Suprapubic skin (tissue), 4 donors: Measurements from ENCODE around the gene GTF3C6. TPM values are rescaled to one million over a fixed set of nuclear protein-coding genes. Genes with fewer than 3 reads are reported as not detected.
"Not testable (repeated sequence)": the region's sequence is repeated elsewhere in the genome, so short reads cannot be mapped to it uniquely, and the experiment has no call there.

Source experiments
- DNase-seq, 2 donors: peaks; one replicate each; pipeline ENCODE4 v3.0.0-alpha.2; 2019; ENCODE audit warnings: low spot score in 2 of 2
- H3K27ac ChIP-seq: fragments of 200-600 bp; sonication (generic); one replicate; pipeline ENCODE4 v1.5.1; 2019
- H3K27me3 ChIP-seq: fragments of 200-600 bp; sonication (generic); one replicate; pipeline ENCODE4 v1.5.1; 2019
- H3K36me3 ChIP-seq: fragments of 200-600 bp; sonication (generic); one replicate; pipeline ENCODE4 v1.5.1; 2019
- H3K4me1 ChIP-seq: fragments of 200-600 bp; sonication (generic); one replicate; pipeline ENCODE4 v1.5.1; 2019
- H3K4me3 ChIP-seq: fragments of 200-600 bp; sonication (generic); one replicate; pipeline ENCODE4 v1.5.1; 2019; ENCODE audit warnings: mild to moderate bottlenecking
- H3K9me3 ChIP-seq: fragments of 200-600 bp; sonication (generic); one replicate; pipeline ENCODE4 v1.5.1; 2019
- EP300 ChIP-seq: sonication (generic); formaldehyde crosslinking; IDR thresholded peaks from one replicate; pipeline ENCODE4 v1.6.1; 2017; ENCODE audit warnings: antibody characterized with exemption
- POLR2A ChIP-seq, 2 donors: fragments of 450-650 bp; IDR thresholded peaks; one replicate each; pipeline ENCODE4 v1.6.1; 2017; ENCODE audit warnings: antibody characterized with exemption in 2 of 2, mild to moderate bottlenecking in 2 of 2, moderate library complexity in 2 of 2
- POLR2AphosphoS5 ChIP-seq, 3 donors: sonication (generic); formaldehyde crosslinking; IDR thresholded peaks; one replicate each; pipeline ENCODE4 v1.6.1; 2017; ENCODE audit warnings: antibody characterized with exemption in 3 of 3
- WGBS: methylation state at CpG from one replicate; pipeline ENCODE4 v1.1.5; 2018; 5-methylcytosine and 5-hydroxymethylcytosine counted together
- total RNA-seq, 4 donors: library from RNA; depleted of rRNA; stranded (reverse); fragments of >200 nt; gene quantifications; one replicate each; pipeline ENCODE4 v1.1.0, GENCODE V29; 2016
- TF ChIP-seq, protein P1 (sequence below), 2 donors: fragments of 200-600 bp in 1 of 2; fragments of 450-650 bp in 1 of 2; sonication (generic) in 1 of 2; IDR thresholded peaks; one replicate each; pipeline ENCODE4 v1.5.1; 2016 to 2019; ENCODE audit warnings: antibody characterized with exemption in 2 of 2, mild to moderate bottlenecking in 1 of 2, moderate library complexity in 1 of 2

Gene GTF3C6
- total RNA-seq, 4 donors from 2014 or later = 11.0 to 24.6 (median 22.0) TPM

GRCh38 chr6:110950440-110950839 is 8.1 kb upstream of the GTF3C6 start:
- Histone ChIP-seq H3K36me3 (no peaks in the 10 kb centered on the region), H3K9me3 (no peaks in the 10 kb centered on the region), H3K27ac (no peak overlapping the region), H3K4me3 (no peak overlapping the region), H3K4me1 (peaks cover 10% of the 10 kb centered on the region), H3K27me3 (no peaks in the 10 kb centered on the region)
- DNase-seq = no peak
- TF ChIP-seq, protein P1, sequence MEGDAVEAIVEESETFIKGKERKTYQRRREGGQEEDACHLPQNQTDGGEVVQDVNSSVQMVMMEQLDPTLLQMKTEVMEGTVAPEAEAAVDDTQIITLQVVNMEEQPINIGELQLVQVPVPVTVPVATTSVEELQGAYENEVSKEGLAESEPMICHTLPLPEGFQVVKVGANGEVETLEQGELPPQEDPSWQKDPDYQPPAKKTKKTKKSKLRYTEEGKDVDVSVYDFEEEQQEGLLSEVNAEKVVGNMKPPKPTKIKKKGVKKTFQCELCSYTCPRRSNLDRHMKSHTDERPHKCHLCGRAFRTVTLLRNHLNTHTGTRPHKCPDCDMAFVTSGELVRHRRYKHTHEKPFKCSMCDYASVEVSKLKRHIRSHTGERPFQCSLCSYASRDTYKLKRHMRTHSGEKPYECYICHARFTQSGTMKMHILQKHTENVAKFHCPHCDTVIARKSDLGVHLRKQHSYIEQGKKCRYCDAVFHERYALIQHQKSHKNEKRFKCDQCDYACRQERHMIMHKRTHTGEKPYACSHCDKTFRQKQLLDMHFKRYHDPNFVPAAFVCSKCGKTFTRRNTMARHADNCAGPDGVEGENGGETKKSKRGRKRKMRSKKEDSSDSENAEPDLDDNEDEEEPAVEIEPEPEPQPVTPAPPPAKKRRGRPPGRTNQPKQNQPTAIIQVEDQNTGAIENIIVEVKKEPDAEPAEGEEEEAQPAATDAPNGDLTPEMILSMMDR (IDR thresholded peaks at IDR 0.05) = no peak
- no peak for TF ChIP-seq POLR2A (IDR thresholded peaks at IDR 0.05)
- TF ChIP-seq POLR2AphosphoS5 (IDR thresholded peaks at IDR 0.05) = no peak
- TF ChIP-seq EP300 = no peak

DNA sequence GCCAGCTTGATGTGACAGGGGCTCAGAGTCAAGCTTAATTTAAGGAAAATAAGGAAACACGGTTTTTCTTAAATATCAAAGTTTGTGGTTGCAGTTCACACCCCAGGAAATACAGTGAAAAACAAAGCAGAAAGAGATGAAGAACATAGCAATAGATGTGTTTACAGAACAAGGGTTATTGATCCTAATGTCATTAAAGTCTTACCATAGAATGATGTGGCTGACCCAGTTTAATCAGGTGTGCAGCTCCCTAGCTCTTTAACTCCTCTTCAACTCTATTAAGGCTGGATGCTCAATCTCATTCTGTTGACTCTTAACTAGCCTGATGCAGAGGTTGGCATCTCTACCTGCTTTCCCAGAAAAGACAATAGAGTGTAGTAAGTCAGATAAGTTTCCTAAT is 7.5 kb upstream of the GTF3C6 start:
- TF ChIP-seq POLR2AphosphoS5 (IDR thresholded peaks at IDR 0.05) (no peak), EP300 (no peak), POLR2A (IDR thresholded peaks at IDR 0.05) (no peak)
- TF ChIP-seq, protein P1 (IDR thresholded peaks at IDR 0.05) = no peak

GRCh38 chr6:110951986-110952794 is 6.3 kb upstream of the GTF3C6 start:
- Histone ChIP-seq H3K27ac (no peak overlapping the region), H3K9me3 (no peaks in the 10 kb centered on the region), H3K27me3 (no peaks in the 10 kb centered on the region), H3K36me3 (no peaks in the 10 kb centered on the region), H3K4me3 (no peak overlapping the region), H3K4me1 (peaks cover 10% of the 10 kb centered on the region)
- no peak for DNase-seq
- 62% methylated on average over 8 of the region's 8 CpGs for WGBS
- TF ChIP-seq POLR2A (IDR thresholded peaks at IDR 0.05) = no peak
- TF ChIP-seq EP300 = no peak
- TF ChIP-seq POLR2AphosphoS5 (IDR thresholded peaks at IDR 0.05) = no peak
- TF ChIP-seq, protein P1 (IDR thresholded peaks at IDR 0.05) = no peak

More for the DNA sequence above, 7.5 kb upstream of the GTF3C6 start:
- 85% methylated on average over 1 of the region's 1 CpG for whole genome bisulfite sequencing
- Histone ChIP-seq H3K9me3 (no peaks in the 10 kb centered on the region), H3K27ac (no peak overlapping the region), H3K4me1 (peaks cover 10% of the 10 kb centered on the region), H3K4me3 (no peak overlapping the region), H3K36me3 (no peaks in the 10 kb centered on the region), H3K27me3 (no peaks in the 10 kb centered on the region)
- DNase-seq = no peak

DNA sequence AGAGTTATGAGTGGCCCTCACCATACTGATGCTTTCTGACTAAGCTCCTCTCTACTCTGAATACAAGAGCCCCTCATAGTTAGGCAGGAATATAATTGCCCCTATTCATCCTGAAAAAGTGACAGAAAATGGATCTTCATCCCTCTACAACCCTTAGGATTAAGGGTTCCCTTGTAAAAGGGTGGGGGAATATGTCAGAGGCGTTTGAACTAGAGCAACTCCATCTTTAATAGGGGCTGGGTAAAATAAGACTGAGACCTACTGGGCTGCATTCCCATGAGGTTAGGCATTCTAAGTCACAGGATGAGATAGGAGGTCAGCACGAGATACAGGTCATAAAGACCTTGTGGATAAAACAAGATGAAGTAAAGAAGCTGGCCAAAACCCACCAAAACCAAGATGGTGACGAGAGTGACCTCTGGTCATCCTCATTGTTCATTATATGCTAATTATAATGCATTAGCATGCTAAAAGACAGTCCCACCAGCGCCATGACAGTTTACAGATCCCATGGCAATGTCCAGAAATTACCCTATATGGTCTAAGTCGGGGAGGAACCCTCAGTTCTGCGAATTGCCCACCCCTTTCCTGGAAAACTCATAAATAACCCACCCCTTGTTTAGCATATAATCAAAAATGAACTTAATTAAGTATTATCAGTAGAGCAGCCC is 4.7 kb upstream of the GTF3C6 start:
- no peaks in the 10 kb centered on the region for H3K9me3 ChIP-seq
- H3K27ac ChIP-seq = no peak overlapping the region
- DNase-seq = no peak
- TF ChIP-seq EP300 (no peak), POLR2A (IDR thresholded peaks at IDR 0.05) (no peak), POLR2AphosphoS5 (IDR thresholded peaks at IDR 0.05) (no peak)
- TF ChIP-seq, protein P1 (IDR thresholded peaks at IDR 0.05) = no peak
- 88% methylated on average over 6 of the region's 6 CpGs for WGBS
- no peaks in the 10 kb centered on the region for H3K27me3 ChIP-seq
- H3K36me3 ChIP-seq = no peaks in the 10 kb centered on the region
- H3K4me3 ChIP-seq = no peak overlapping the region
- peaks cover 16% of the 10 kb centered on the region for H3K4me1 ChIP-seq

DNA sequence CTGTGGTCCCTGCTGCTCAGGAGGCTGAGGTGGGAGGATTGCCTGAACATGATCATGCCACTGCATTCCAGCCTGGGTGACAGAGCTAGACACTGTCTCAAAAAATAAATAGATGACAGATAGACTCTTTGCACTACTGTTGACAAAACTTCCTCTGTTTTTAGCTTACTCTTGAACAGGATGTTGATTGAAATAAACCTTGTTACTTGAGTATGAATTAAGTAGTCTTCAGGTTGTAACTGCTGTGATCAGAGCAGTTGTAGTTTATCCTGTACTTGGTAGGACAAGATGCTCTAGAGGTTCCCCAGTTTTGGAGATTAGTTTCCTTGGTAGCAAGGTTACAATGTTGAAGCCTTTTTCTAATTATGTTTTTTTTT is 1.5 kb downstream of the GTF3C6 start:
- TF ChIP-seq, protein P1 (IDR thresholded peaks at IDR 0.05) = no peak
- no peak for TF ChIP-seq EP300
- no peak for TF ChIP-seq POLR2A (IDR thresholded peaks at IDR 0.05)
- TF ChIP-seq POLR2AphosphoS5 (IDR thresholded peaks at IDR 0.05) = no peak
- no peak overlapping the region for H3K4me3 ChIP-seq
- no peaks in the 10 kb centered on the region for H3K9me3 ChIP-seq
- H3K36me3 ChIP-seq = peaks cover 46% of the 10 kb centered on the region
- H3K4me1 ChIP-seq = peaks cover 20% of the 10 kb centered on the region
- no peaks in the 10 kb centered on the region for H3K27me3 ChIP-seq
- DNase-seq = no peak
- no peak overlapping the region for H3K27ac ChIP-seq

- not testable (repeated sequence) for H3K4me3 ChIP-seq, H3K27me3 ChIP-seq, H3K9me3 ChIP-seq, DNase-seq, H3K27ac ChIP-seq
- 92% methylated on average over 20 of the region's 20 CpGs for WGBS
- Histone ChIP-seq H3K4me1 (peaks cover 19% of the 10 kb centered on the region), H3K36me3 (peaks cover 72% of the 10 kb centered on the region)
Measured at GRCh38 chr6:110962636-110963035, 4.1 kb downstream of the GTF3C6 start.
